Activated naive CD8-positive, alpha-beta T cell treated with anti-CD3 and anti-CD28 coated beads, Interleukin-2, amount 50 U/mL, for 16 hours (primary cell): ENCODE results near the gene UST.
"Not testable (repeated sequence)": the region's sequence is repeated elsewhere in the genome, so short reads cannot be mapped to it uniquely, and the experiment has no call there.

Experiments
- DNase-seq: peaks from one replicate; pipeline ENCODE4 v3.0.0-alpha.2; 2020; ENCODE audit warnings: low read depth, low spot score

UST gene

DNA sequence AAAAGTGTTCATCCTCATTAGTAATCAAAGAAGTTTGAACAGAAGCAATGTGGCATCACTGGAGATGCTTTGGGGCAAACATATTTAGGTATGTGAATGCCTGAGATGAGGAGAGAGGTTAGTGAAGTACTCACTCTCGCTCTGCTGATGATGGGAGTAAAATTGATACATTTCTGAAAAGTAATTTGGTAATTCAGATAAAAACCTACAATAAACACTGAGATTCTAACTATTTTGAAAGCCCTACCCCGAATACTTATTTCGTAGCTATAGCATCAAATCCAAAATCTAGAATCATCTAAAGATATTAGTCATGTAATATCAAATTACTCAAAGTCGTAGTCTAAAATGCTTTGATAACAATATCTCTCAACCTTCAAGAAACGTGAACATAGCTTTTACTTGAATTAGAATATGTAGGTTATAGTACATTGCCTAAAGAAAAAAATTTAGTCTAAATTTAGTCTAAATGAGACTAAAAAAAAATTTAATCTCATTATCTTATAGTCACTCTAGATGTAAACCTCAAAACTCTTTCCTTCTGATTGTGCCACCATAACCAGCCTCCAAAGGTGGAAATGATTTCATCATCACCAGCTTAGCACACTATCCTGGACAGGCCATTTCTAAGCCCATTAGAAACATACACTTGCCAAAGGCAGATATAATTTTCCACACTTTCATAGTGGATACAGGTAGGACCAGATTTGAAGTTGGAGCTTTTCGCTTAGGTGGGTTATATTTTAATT, 338.2 kb downstream of the UST start:
- DNase-seq = no peak

GRCh38 chr6:149085557-149085938, 338.7 kb downstream of the UST start:
- no peak for DNase-seq

DNA sequence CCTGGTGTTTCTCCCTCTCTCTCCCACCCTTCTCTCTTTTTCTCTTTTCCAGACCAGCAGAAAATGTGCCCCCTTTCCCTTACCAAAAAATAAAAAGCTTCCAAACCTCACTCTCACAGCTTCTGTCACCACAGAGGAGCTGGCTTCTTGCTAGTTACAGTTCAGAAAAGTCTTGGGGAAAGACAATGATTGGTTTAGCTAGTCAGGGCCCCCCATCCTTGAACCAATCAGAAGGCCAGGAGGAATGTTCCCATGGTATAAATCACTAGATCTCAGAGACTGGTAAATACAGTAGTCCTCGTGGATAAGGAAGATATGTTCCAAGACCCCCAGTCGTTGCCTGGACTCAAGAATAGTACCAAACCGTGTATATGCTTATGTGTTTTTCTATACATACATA, 339.5 kb downstream of the UST start:
- DNase-seq = no peak

DNA sequence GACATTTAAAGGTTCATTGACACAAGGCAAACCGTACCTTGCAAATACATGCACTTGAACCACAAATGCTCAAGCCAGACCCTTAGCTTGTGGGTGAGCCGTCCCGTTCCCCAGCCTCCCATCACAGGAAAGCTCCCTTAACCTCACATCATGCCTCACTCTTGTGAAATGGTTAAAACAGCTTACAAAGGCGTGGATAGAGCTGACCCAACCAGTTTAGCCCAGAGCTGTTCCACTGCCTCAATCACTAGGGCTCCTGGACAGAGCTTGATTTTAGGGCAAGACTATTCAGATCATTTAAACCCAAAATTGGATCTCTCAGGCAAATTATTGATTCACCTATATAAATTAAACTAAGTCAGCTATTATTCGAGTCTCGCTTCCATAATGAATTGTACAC, 341.1 kb downstream of the UST start:
- no peak for DNase-seq

DNA sequence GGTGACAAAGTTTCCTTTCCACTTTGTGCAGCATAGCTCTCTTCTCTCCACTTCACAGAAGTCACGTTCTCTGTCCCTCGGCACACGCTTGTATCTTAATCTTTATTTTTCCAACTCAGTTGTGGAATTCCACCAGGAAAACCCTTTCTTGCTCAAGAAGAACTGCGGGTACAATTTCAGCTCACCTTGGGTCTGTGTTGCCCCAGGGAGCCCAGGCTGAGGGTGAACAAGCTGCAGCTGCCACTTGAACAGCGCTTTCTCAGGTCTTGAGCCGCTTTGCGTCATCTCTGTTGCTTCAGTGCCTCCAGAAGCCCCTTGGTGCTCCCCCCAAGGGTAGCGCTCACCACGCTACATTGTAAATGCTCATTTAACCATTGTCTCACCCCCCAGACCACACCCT, 341.5 kb downstream of the UST start:
- DNase-seq = no peak

DNA sequence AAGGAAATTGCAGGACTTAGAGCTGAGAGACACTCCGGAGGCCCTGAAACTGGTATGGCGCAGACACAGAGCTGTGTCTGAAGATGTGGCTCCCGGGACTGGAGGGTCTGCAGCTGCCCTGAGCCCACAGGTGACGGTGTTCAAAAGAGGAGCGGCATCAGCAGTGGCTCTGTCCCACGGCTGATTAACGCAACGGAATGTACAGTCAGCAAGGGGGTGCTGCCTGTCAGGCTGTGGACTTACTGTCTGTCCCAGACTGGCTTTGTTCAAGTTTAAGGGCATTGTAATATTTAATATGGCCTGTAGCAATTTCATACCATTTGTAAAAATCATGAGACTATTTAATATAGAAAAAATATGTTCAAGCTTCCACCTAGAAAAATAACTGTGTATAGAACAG, 342.7 kb downstream of the UST start:
- no peak for DNase-seq

GRCh38 chr6:149090937-149091336, 344.1 kb downstream of the UST start:
- DNase-seq = no peak

DNA sequence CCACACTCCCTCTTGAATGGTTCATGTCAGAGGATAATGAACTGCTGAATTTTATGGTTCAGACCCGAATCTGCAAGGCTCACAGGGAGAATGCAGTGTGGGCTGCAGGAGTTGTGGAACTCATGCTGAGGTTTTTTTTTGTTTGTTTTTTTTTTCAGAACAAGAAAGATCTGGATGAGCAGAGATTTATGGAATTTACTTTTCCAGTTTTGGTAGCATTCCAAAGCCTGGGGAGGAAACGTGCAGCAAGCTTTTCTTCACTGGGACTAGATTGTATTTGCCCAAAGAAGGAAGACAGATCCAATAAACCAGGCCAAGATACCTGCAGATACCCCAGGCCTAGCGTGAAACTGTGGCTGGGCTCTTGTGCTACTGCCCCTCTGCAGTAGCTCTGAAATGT, 346.8 kb downstream of the UST start:
- DNase-seq = no peak

GRCh38 chr6:149094156-149094555, 347.3 kb downstream of the UST start:
- DNase-seq = no peak

GRCh38 chr6:149094934-149095351, 348.1 kb downstream of the UST start:
- DNase-seq = no peak

DNA sequence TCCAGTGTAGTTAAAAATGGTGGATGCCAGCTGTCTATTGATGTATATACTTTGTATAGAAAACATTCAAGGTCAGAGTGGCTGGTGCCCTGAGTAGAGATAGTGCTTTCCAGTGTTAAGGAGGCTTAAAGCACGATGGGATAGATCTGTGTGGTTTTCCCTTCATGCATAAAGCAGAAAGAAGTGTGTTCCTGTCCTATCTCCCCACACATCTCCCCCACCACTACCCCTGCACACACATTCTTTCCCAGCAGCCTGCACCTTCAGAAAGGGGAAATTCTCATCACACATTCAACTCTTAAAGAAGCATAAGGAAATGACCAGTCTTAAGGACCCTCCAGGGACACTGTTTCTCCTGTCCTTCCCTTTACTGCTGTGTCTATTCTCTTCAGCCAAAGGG, 349.0 kb downstream of the UST start:
- no peak for DNase-seq

- no peak for DNase-seq
Observed at GRCh38 chr6:149097794-149098193, 351.0 kb downstream of the UST start.

- DNase-seq = no peak
Observed at GRCh38 chr6:149098700-149099276, 352.0 kb downstream of the UST start.

- DNase-seq = no peak
Observed at GRCh38 chr6:149102324-149102723, 355.5 kb downstream of the UST start.

DNA sequence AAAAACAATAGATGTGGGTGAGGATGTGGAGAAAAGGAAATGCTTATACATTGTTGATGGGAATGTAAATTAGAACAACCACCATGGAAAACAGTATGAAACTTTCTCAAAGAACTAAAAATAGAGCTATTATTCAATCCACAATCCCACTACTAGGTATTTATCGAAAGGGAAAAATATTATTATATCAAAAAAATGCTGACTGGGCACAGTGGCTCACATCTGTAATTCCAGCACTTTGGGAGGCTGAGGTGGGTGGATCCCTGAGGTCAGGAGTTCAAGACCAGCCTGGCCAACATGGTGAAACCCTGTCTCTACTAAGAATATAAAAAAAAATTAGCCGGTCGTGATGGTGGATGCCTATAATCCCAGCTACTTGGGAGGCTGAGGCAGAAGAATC, 357.1 kb downstream of the UST start:
- not testable (repeated sequence) for DNase-seq

DNA sequence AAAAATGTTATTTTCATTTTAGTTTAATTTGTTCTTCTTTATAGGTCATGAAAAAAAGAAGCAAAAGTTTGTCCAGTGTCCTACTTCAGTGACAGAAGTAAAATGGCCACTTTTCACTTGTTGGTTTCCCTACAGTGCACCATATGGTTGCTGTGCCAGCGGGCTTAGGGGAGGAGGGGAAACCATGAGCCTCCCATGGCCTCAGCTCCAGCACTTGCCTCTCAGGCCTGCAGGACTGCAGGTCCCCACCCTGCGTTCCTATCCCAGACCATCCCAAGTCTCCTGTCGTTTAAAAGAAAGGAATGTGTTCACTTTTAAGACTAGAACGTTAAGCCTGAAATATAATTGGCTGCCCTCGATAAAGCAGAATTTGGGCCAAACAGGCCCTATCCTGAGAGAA, 360.7 kb downstream of the UST start:
- no peak for DNase-seq

DNA sequence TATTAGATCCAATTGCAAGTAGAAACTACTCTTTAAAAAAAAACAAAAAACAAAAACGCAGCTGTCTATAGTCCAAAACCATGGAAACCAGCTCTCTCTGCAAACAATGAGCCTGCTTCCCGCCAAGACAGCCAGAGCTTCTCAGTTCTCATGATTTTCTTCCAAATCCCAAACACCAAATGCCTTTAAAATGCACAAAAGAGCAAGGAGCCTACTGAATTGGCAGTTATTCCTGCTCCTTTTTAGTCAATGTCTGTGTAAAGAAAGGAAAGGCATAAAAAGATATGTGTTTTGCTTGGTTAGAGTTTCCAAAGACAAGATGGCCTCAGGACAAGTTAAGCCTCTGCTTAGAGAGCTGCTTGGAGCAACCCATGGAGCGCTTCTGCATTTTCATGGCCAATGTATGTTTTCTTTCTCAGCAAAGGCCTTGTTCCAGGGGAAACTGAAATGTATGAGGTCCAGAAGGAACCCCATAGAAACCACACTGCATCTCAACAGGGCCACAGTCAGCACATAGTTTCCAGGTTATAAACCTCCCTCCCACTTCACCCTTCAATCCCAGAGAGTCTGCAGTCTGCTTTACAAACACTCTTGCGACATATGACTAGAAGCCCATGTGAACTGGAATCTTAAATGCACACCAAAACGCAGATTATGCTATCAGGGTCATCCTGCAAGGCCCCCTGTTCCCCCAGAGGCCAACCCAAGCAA, 361.4 kb downstream of the UST start:
- DNase-seq = no peak

DNA sequence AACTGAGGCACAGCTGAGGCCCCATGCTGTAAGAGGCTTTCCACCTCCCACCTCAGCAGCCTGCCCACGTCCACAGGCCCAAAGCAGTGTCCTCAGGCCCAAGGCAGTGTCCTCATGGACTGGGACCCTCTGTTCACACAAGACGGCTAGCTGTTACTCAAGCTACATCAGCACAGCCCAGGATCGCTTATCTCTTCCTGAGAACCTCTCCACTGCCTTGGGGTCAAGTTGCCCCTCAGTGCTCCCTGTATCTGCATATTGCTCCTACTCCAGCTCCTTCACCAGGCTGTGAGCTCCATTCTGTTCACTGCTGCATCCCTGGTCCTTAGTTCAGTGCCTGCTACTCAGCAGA, 361.9 kb downstream of the UST start:
- DNase-seq = no peak

DNA sequence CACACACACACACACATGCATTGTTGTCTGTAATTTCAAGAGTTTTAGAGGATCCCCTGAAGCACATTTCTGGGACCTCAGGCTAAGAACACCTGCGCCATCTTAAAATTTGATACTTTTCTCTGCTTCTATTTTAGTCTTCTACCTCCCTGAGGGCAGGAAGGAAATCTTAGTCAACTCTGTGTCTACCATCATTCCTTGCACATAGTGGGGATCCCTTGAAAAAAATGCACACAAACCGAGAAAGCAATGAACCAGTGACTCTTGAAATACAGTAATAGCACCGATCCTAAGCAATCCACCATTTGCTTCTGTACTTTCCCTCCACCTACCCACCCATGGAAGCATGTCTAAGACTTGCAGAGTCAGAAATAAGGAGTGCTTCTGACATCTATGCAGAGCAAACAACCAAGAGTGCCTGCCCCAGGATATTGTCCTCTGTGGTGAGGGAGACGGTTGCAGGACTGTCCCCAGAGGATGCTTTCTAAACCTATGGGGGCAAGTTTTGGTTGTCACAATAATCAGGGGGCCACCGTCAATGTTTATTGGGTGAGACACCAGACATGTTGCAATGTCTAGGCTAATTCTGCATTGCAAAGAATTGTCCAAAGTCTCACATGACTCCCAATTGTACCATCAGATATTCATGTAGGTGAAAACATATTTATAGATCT, 362.7 kb downstream of the UST start:
- DNase-seq = no peak

DNA sequence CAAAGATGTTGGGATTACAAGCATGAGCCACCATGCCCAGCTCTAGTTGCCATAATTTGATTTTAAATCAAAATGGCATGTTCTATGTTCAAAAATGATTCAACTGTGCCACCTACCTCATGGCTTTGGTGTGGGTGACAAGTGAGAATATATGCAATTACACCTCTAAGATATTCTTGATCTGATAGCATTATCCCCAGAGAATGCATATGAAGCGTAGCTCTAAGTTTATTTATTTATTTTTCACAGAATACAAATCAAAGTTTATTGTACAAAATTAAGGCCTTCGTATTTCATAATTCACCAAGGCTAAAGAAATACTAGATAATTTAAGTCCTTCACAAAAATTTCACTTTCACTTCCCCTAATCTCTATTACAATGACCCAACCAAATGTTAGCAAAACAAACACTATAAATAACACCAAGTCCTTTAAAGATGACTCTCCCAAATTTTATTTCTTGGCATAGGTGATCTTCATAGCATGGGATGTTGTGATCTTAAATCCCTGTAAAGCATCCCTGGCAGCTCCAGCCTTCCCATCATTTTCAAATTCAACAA, 364.8 kb downstream of the UST start:
- no peak for DNase-seq

- no peak for DNase-seq
Observed at GRCh38 chr6:149112976-149113375, 366.1 kb downstream of the UST start.

DNA sequence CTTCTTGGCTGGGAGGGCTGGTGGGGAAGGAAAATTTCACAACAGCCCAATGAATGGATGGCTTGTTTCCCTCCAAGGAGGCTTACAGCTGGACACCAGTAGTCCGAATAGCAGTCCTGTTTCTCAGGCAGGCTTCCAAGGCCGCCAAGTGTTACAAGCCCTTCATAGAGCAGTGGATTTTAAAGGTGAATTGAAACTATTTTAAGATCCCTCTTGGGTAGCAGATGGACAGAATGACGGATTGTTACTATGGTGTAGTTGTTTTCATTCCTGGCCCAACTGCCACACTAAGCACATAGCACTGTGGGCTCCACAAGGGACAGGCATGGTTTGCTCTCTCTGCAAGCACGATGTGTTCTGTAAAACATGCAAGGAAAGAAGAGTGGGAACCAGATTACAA, 367.3 kb downstream of the UST start:
- no peak for DNase-seq
